GM12892 (cell line): ENCODE data around the gene EPHB3.

Experiments used
- POLR2A ChIP-seq: IDR thresholded peaks from 2 replicates; pipeline ENCODE4 v1.6.1; 2011; ENCODE audit warnings: low read depth, low read length, control low read depth
- POLR2AphosphoS5 ChIP-seq: IDR thresholded peaks from 2 replicates; pipeline ENCODE4 v1.6.1; 2011; ENCODE audit warnings: low read depth, low read length, control low read depth
- TAF1 ChIP-seq: IDR thresholded peaks from 2 replicates; pipeline ENCODE4 v1.6.1; 2011; ENCODE audit warnings: low read depth, mild to moderate bottlenecking, control low read depth, low read length, borderline replicate concordance

DNA sequence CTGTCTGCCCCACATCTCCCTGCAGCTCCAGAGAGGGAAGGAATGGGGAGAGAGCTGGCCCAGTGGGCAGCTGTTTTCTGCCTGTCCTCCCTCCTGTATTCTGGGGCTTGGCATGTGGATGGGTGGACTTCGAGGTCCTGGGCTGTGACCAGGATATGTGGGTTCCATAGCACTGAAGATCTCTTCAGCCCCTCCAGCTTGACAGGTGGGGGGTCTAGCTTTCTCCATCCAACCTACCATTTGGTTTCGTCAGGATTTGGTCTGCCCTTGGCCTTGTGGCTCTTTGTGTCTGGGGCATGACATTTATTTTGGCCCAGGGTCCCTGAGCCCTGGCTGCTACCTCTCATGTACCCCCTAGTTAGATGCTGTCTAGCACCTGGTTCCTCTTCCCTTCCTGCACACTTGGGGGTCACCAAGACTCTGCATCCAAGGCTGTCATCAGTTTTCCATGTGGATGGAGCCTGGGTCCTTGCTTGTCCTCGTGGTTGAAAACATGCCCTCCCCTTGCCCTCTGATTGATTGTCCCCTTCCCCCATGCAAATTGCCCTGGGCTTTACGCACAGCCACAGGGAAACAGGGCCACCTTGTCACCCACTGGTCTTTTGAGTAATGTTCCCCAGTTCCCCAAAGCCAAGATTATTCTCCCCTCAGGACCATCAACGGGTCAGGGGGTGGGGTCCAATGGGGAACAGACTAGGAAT lies 3.2 kb downstream of the EPHB3 start:
- no peak for TF ChIP-seq POLR2A
- no peak for TF ChIP-seq POLR2AphosphoS5
- no peak for TF ChIP-seq TAF1
